Forelimb muscle (tissue), 1 donor: Measurements from ENCODE around the gene SMARCA2. TPM values are rescaled to one million over a fixed set of nuclear protein-coding genes. Genes with fewer than 3 reads are reported as not detected.

Source experiments
- DNase-seq: peaks from one replicate; pipeline ENCODE4 v3.0.0-alpha.2; 2013; ENCODE audit warnings: low read depth
- polyA plus RNA-seq: library from polyadenylated mRNA; unstranded; fragments of 120-200 nt; gene quantifications from one replicate; pipeline ENCODE4 v1.2.1, GENCODE V29; 2013; ENCODE audit not compliant: insufficient read length

The SMARCA2 gene
- polyA plus RNA-seq: 75.9 TPM

DNA sequence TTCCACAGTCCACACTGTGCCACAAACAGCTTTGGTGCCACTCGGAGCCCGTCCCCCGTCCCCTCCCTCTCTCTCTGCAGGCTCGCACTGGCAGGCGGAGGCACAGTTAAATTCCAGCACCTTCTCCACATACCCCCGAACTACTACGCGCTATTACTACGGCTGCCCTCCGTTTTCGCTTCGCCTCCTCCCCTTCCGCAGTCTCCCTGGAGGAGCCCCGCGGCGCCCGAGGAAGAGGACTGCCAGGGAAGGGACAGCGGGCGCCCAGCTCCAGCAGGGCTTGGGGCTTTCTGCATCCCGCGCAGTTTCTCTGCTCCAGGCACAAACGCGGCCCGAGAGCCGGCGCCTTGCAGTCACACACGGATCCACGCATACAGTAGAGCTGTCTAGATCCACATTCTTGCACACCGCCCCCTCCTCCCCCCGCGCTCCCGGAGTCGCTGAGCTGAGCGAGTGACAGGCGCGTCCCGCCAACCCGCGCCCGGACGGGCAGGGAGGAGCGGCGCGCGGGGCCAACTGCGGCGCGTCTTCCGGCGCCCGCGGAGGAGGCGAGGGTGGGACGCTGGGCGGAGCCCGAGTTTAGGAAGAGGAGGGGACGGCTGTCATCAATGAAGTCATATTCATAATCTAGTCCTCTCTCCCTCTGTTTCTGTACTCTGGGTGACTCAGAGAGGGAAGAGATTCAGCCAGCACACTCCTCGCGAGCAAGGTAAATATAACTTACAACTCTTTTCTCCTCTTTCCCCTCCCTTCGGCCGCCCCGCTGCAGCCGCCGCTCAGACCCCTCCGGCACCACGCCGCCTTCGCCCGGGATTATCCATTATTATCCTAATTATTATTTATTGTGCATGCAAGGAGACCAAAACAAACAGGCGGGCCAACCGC is at the start of gene SMARCA2:
SMARCA2 (plus strand) TSS at position 652 of the 885 bp plus-strand sequence. CDS start 13,676 bp downstream, outside the sequence.
- peak; percentile 94 for DNase-seq

DNA sequence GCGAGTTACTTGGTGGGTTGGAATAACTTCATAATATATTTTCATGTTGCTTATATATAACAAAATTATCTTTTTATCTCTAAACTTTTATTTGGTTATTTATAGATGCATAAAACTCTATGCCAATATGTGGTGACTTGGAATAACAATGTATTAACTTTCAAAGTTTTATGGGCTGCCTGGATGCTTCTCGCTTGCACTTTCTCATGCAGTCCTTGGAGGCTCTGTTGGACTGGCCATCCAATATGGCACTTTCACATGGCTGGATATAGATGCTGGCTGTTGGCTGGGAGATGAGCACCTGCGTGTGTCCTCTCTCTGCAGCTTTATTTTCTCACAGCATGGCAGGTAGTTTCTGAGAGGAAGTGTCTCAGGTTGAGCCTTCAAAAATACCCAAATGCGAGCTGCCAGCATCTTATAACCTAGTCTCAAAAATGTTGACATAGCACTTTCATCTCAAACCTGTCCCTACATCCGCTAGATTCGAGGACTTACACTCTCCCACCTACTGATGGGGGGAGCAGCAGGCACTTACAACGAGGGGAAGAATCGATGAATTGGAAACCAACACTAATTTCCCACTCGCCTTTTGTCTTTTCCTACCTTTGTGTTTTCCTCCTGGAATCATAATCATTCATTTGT is 48.3 kb upstream of the SMARCA2 start:
- DNase-seq: no peak

DNA sequence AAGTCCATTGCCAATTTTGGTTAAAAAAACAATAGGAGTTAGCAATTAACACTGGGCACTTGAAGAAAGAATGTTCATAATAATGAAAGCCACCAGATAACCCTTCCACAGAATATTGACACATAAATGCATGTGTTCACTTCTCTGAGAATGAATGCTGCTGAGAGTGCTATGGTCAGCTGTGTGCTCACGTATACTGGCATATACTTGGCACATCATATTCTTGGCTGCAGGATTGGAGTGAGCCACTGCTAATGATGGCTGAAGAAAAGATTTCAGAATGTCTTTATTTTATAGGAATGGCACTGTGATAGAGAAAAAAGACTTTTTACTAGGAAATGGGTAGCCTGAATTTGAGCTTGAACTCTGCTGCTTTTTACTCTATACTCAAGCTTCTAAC is 46.0 kb upstream of the SMARCA2 start:
- no peak for DNase-seq

DNA sequence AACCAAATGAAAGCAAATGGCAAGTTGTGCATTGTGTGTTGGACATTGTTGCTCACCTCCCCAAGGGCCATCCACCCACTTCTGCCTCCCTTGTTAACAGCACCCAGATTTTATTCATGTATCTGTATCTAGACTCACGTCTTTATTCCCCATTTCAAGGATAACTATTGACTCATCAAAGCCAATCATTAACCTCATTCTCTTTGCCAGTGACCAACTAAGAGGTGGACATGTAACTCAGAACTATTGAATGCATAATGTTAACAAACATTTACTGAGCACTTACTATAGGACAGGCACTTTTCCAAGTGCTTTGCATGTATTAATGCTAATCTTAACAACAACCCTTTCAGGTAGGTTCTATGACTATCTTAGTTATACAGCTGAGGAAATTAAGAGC is 45.2 kb upstream of the SMARCA2 start:
- no peak for DNase-seq

DNA sequence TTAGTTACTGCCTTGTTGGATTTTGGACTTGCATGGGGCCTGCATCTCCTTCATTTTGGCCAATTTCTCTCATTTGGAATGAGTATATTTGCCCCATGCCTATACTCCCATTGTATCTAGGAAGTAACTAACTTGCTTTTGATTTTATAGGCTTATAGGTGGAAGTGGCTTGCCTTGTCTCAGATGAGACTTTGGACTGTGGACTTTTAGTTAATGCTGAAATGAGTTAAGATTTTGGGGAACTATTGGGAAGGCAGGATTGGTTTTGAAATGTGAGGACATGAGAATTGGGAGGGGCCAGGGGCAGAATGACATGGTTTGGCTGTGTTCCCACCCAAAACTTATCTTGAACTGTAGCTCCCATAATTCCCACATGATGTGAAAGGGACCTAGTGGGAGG is 42.5 kb upstream of the SMARCA2 start:
- no peak for DNase-seq

DNA sequence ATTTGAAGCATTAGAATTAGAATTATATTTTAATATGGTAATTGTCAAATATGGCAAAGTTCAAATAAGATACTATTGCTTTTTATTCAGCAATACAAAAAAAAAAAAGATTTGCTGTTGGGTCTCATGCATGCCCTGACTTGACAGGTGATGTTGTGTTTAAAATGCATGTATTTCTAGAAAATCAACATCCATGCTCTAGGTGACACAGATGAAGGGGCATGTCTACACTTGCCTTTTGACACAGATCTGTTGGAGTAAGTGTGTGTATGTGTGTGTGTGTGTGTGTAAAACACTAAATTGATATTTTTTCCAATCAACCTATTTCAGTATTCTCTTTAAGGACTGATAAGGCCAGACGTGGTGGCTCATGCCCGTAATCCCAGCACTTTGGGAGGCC is 38.1 kb upstream of the SMARCA2 start:
- DNase-seq: no peak

DNA sequence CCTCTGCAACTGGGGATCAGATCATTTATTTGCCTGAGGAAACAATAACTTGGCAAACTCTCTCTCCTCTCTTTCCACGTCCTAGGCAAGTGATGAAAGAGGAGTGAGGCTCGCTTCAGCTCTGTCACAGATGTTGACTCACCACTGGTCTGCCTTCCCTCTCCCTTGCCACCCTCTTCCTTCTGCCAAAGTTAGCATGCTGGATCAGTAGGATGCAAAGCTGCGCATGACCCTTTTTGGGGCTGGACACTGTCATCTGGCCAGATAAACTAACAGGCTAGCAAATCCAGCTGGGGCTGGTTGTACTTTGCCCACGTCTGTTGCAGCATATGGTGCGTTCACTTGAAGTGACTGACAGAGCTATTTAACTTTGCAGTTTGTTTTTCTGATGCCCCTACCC is 36.2 kb upstream of the SMARCA2 start:
- DNase-seq: no peak

DNA sequence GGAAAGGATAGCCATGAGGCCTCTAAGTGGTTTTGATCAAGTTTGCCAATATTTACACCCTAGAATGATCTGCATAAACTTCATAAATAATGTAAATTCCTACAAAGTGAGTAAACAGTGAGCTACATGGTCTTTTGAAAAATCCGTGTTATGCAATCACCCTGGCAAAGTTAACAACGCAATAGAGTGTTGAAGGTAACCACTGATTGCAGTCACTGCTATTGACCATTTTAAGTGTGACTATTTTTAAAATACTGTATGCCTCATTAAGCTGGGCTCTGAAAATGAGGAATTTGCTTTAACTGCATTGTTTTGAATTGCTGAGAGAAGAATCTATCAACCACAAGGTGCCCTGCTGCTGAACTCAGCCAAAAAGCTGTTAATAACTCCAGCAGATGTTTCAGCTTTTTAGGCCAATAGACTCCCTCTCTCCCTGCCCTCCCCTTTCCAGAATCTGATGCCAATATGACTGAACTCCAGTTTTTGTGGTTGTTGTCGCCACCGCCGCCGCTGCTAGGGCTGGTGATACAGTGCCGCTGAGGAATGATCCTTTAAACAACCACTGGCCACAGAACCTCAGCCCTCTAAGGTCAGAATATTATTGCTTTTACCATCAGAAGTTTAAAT is 35.3 kb upstream of the SMARCA2 start:
- DNase-seq: no peak

DNA sequence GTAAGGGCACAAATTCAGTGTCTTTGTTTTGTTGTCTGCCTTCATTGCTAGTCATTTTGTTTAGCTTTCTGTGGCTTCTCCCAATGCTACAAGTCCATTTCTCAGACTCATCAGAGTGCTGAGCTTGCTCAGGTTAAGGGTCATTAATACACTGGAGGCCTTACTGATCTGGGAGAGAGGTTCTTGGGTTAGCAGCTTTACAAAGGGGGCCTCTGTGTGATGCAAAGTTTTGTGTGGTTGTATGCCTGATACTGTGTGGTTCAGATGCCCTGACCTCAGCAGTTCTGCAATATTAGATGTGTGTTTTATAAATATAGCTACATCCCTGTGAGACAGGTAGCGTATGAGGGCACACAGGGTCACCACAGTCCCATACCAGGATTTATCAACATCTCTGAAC is 34.8 kb upstream of the SMARCA2 start:
- no peak for DNase-seq

DNA sequence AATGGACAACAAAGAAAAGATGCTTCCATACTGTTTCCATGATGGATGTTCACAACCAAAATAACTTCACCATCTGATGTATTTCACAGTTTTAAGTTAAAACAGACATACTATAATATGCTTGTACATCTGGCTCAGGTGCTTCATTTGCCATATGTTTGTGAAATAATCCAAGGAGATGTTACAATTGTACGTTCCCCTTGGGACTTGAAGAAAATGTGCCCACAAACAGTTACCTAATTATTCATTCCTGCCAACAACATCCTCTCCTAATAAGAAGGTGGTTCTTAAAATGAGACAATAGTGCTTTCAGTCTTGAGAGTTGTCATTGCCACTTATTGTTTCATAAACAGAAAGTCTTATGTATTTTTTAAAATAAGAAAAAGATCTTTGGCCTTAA is 33.1 kb upstream of the SMARCA2 start:
- DNase-seq: no peak

DNA sequence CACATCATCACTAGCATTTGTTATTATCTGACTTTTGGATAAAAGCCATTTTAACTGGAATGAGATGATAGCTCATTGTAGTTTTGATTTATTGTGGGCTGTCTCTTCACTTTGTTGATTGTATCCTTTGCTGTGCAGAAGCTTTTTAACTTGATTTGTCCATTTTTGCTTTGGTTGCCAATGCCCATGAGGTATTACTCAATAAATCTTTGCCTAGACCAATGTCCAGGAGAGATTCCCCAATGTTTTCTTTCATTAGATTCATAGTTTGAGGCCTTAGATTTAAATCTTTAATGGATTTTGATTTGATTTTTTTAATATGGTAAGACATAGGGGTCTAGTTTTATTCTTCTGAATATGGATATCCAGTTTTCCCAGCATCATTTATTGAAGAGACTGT is 28.8 kb upstream of the SMARCA2 start:
- DNase-seq: no peak

DNA sequence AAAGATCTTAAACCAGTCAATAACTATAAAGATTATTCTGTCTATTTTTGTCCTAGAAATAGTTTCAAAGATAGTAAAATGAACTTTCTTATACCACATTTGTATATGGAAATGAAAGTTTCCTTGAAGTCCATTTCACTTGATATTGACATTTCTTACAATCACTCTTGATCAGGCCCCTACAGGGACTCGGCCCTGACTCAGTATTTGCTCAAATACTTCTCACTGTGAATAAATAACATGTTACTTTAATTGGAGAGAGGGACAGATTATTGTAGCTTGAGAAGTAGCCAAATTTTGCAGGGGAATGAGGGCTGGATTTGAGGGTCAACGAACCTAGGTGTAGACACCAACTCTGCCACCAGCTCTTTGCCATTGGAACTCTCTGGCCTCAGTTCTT is 25.6 kb upstream of the SMARCA2 start:
- DNase-seq: no peak

DNA sequence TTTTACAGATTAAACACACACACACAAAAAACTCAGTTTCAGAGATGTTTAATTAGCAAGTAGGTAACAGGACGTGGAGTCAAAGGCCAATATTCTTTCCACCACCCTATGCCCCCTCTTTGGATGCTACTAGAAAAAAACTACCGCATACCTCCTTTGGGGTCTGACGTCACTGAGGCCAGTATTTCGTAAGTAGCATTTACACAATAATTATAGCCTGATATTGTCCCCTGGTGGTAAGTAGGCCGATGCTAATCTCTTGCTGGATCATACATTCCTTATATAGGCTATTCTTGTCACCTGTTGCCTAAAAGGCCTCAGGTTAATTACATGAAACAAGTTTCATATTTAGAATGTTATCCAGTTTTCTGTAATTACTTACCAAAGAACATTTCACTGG is 21.0 kb upstream of the SMARCA2 start:
- DNase-seq: no peak

DNA sequence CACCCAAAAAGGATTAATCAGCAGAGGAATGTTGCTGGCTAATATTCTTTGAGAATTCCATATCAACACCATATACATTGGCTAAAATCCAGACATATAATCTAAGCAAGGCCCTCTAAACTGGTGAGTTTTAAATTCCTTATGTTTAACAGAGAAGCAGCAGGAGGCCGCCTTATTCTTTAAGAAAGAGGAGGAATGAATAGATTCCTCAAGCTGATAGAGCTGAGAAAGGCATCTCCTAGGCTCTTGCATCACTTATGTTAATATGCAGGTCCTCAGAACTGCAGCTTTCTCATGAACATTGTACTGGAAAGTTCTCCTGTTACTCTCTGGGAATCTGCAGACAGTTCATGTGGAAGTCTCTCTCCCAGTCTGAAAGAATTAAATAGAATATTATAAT is 20.1 kb upstream of the SMARCA2 start:
- DNase-seq: no peak

DNA sequence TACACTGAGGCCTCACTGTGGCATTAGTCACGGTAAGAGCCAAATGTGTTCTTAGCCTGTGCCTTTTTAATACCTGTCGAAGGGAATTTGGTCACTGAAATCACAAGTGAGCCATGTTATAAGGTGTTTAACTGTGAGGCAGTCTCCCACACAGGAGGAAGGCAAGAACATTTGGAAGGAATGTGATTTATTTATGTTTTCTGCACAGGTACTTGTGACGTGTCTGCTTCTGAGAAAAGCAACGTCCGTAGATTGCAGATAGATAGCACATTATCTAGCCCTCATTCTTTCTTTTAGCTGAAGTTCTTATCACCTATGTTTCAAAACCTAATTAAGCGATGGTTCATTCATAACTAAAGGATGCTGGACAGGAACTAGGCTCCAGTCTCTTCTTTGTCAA is 19.0 kb upstream of the SMARCA2 start:
- DNase-seq: no peak

DNA sequence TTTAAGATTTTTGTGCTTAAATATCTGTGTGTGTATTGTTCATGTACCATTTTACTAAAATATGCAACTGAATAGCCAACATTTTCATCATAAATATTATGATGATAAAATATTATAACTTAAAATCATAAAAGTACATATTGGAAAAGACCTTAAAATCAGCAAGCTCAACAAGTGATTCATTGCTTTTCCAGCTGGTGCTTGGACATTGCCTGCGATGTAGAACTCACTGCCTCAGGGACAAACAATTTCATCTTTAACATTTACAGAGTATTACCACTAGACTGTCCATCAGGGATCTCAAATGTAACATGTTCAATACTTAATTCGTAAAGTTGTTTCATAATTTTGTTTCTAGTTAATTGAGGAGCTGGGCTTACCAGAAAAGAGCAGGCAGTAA is 17.5 kb upstream of the SMARCA2 start:
- DNase-seq: no peak

DNA sequence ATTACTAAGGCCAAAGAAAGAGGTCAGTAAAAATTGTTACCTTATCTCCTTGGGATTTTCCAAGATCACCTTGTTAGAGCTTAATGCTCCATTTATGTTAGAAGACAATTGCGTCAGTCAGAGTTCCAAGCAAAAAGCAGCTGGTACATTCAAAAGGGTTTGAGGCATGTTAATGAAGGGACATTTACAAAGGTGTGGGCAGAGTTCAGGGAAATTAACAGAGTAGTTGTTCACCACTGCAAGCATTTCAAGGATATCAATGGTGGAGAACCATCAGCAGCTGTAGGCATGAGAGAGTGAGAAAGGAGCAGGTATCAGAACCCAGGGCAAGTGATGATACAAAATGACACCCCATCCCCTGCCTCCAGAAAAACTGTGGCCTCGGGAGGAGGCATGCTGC is 17.0 kb upstream of the SMARCA2 start:
- DNase-seq: no peak

DNA sequence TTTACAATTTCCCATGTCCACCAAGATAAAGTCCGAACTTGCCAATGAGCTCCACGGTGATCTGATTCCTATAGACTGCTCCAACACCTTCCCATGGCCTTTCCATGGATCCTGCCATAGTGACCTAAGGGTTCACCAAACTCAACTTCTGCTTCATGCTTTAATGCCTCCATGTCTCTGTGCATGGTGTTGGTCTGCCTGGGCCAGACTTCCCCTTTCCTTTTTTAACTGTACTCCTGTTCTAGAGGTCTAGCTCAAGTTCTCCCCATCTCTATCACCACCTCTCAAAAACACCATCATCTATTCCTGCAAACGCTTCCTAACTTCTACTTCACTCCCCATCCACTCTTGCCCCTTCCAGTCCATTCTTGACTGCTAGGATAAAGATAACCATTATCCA is 14.8 kb upstream of the SMARCA2 start:
- DNase-seq: no peak

DNA sequence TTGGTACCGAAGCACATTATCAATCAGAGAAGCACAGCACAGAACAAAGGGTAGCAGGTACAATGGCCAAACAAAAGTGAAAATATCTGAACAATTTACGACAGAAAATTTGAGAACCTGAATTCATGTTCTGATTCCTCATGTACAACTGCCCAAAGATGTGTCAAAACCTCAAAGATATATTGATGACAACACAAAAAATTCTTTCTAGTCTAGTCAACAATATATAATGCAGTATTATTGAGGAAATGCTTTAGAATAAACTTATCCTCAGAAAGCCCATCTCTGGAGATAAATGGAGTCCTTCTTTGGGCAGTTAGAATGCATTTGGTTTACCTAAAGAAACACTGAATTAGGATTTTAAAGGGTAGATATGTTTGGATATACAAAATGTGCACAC is 6.8 kb upstream of the SMARCA2 start:
- DNase-seq: no peak

DNA sequence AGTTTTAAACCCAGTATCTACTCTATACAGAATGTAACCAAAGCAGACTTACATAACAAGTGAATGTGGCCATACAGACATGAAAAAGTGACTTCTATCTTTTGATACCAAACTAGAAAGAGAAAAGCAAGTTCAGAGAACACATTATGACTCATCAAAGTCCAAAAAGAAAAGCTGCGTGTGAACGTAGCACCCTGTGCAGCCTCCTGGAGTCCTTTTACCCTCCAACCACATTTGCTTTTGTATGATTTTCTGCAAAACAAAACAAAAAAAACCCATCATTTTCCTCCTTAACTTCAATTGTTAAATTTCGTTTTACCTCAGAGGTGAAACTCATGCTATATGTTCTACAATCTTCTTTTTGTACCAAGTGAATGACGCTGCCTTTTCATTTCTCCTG is 2.8 kb upstream of the SMARCA2 start:
- DNase-seq: no peak

DNA sequence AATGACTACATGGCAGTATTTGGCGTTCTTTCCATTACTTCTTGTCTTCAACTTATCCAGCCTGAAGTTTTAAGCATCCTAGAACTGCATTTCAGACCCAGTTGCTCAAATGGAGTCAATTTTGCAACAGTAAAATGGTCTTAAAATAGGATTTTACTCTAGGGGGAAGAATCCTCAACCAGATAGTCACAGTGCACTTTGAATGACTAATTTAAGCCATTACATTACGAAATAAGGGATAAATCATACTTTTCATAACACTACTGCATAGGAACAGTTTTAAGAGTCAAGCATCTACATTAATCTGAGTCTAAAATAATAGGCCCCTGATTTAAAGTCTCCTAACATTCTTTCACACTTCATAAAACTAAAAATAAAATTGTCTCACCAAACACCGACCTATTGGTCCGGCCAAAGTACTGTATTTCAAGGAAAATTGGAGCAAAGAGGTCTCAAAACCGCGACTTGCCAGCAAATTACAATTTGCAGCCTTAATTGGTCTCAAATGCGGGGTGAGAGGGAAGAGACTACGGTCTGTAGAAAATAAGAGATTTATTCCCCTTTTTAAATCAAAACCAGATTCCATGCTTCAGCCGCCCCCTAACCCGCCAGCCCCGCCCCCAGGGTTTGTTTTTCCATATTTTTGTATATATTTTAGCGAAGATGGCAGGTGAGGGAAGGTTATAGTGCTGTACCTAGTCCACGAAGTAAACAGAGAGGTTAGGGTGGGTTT is 1.2 kb upstream of the SMARCA2 start:
- no peak for DNase-seq
